SK-N-SH treated with all-trans-retinoic acid at 6 μM for 48 hours (cell line): ENCODE data around the gene CEP63.

Experiments used
- ATAC-seq: fragments of 200-7000 bp; cut with Tn5 transposase; 3 replicates; pipeline ENCODE4 v1.9.1; 2020; ENCODE audit warnings: mild to moderate bottlenecking, moderate library complexity
- BACH2 ChIP-seq: fragments of 250-450 bp; sonication (Bioruptor Pico); IDR thresholded peaks from 2 replicates; pipeline ENCODE4 v1.9.0; 2021; ENCODE audit warnings: mild to moderate bottlenecking, borderline replicate concordance
- CSDC2 ChIP-seq: fragments of 250-450 bp; sonication (Bioruptor Pico); IDR thresholded peaks from 2 replicates; pipeline ENCODE4 v1.5.0; 2020; ENCODE audit warnings: mild to moderate bottlenecking, moderate library complexity
- CSRNP3 ChIP-seq: fragments of 250-450 bp; sonication (Bioruptor Pico); IDR thresholded peaks from 2 replicates; pipeline ENCODE4 v1.5.1; 2021; ENCODE audit warnings: mild to moderate bottlenecking, moderate library complexity
- ESRRG ChIP-seq: fragments of 250-450 bp; sonication (Bioruptor Pico); IDR thresholded peaks from 2 replicates; pipeline ENCODE4 v1.6.1; 2021; ENCODE audit warnings: mild to moderate bottlenecking
- GLIS3 ChIP-seq: fragments of 250-450 bp; sonication (Bioruptor Pico); IDR thresholded peaks from 2 replicates; pipeline ENCODE4 v1.5.0; 2020; ENCODE audit warnings: mild to moderate bottlenecking, moderate library complexity
- ISL1 ChIP-seq: fragments of 250-450 bp; sonication (Bioruptor Pico); IDR thresholded peaks from 2 replicates; pipeline ENCODE4 v2.1.2; 2022; ENCODE audit warnings: mild to moderate bottlenecking, moderate library complexity
- OSR1 ChIP-seq: fragments of 250-450 bp; sonication (Bioruptor Pico); IDR thresholded peaks from 2 replicates; pipeline ENCODE4 v1.8.0; 2022; ENCODE audit warnings: moderate library complexity, mild to moderate bottlenecking, inconsistent platforms
- PPARA ChIP-seq: fragments of 250-450 bp; sonication (Bioruptor Pico); IDR thresholded peaks from 2 replicates; pipeline ENCODE4 v1.5.0; 2020; ENCODE audit warnings: mild to moderate bottlenecking, borderline replicate concordance
- RARB ChIP-seq: fragments of 250-450 bp; sonication (Bioruptor Pico); IDR thresholded peaks from 2 replicates; pipeline ENCODE4 v1.8.0; 2021; ENCODE audit warnings: mild to moderate bottlenecking, moderate library complexity
- SNAI2 ChIP-seq: fragments of 250-450 bp; sonication (Bioruptor Pico); IDR thresholded peaks from 2 replicates; pipeline ENCODE4 v1.5.0; 2020; ENCODE audit warnings: mild to moderate bottlenecking, moderate library complexity
- TCF4 ChIP-seq: fragments of 250-450 bp; sonication (Bioruptor Pico); IDR thresholded peaks from 2 replicates; pipeline ENCODE4 v1.8.0; 2021; ENCODE audit warnings: mild to moderate bottlenecking, moderate library complexity, borderline replicate concordance
- TOX ChIP-seq: fragments of 250-450 bp; sonication (Bioruptor Pico); IDR thresholded peaks from 2 replicates; pipeline ENCODE4 v1.8.0; 2021; ENCODE audit warnings: mild to moderate bottlenecking, moderate library complexity, borderline replicate concordance
- ZC3H10 ChIP-seq: fragments of 250-450 bp; sonication (Bioruptor Pico); IDR thresholded peaks from 2 replicates; pipeline ENCODE4 v1.5.1; 2021; ENCODE audit warnings: mild to moderate bottlenecking, moderate library complexity
- ZFP30 ChIP-seq: fragments of 450-650 bp; formaldehyde crosslinking; IDR thresholded peaks from 2 replicates; pipeline ENCODE4 v1.5.0; 2022; ENCODE audit warnings: mild to moderate bottlenecking, moderate library complexity
- ZNF565 ChIP-seq: fragments of 450-650 bp; formaldehyde crosslinking; conservative IDR thresholded peaks from 2 replicates; pipeline ENCODE4 v1.5.0; 2020; ENCODE audit warnings: low read depth, mild to moderate bottlenecking, moderate library complexity
- ZNF70 ChIP-seq: fragments of 450-650 bp; formaldehyde crosslinking; IDR thresholded peaks from 2 replicates; pipeline ENCODE4 v1.5.0; 2020; ENCODE audit warnings: mild to moderate bottlenecking, moderate library complexity
- ZNF8 ChIP-seq: fragments of 450-650 bp; formaldehyde crosslinking; IDR thresholded peaks from 2 replicates; pipeline ENCODE4 v1.5.0; 2020; ENCODE audit warnings: mild to moderate bottlenecking, moderate library complexity
- TF ChIP-seq, protein P1 (sequence below): fragments of 250-450 bp; sonication (Bioruptor Pico); IDR thresholded peaks from 2 replicates; pipeline ENCODE4 v1.8.0; 2020; ENCODE audit warnings: mild to moderate bottlenecking, moderate library complexity, borderline replicate concordance
- TF ChIP-seq, protein P2 (sequence below): fragments of 250-450 bp; sonication (Bioruptor Pico); IDR thresholded peaks from 2 replicates; pipeline ENCODE4 v1.8.0; 2021; ENCODE audit warnings: low read depth, mild to moderate bottlenecking, moderate library complexity, borderline replicate concordance
- TF ChIP-seq, protein P3 (sequence below): fragments of 250-450 bp; sonication (Bioruptor Pico); IDR thresholded peaks from 2 replicates; pipeline ENCODE4 v1.5.0; 2020; ENCODE audit warnings: mild to moderate bottlenecking, moderate library complexity

The CEP63 gene

GRCh38 chr3:134552784-134553183 is 66.9 kb downstream of the CEP63 start (continued):
- TF ChIP-seq, protein P1, sequence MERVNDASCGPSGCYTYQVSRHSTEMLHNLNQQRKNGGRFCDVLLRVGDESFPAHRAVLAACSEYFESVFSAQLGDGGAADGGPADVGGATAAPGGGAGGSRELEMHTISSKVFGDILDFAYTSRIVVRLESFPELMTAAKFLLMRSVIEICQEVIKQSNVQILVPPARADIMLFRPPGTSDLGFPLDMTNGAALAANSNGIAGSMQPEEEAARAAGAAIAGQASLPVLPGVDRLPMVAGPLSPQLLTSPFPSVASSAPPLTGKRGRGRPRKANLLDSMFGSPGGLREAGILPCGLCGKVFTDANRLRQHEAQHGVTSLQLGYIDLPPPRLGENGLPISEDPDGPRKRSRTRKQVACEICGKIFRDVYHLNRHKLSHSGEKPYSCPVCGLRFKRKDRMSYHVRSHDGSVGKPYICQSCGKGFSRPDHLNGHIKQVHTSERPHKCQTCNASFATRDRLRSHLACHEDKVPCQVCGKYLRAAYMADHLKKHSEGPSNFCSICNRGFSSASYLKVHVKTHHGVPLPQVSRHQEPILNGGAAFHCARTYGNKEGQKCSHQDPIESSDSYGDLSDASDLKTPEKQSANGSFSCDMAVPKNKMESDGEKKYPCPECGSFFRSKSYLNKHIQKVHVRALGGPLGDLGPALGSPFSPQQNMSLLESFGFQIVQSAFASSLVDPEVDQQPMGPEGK (CRISPR knock-in tag): no peak
- no peak for TF ChIP-seq OSR1
- no peak for TF ChIP-seq CSDC2 (CRISPR knock-in tag)
- TF ChIP-seq ZFP30 (CRISPR knock-in tag): no peak
- no peak for TF ChIP-seq ISL1 (CRISPR knock-in tag)
- TF ChIP-seq, all 23 proteins: peak for 0

DNA sequence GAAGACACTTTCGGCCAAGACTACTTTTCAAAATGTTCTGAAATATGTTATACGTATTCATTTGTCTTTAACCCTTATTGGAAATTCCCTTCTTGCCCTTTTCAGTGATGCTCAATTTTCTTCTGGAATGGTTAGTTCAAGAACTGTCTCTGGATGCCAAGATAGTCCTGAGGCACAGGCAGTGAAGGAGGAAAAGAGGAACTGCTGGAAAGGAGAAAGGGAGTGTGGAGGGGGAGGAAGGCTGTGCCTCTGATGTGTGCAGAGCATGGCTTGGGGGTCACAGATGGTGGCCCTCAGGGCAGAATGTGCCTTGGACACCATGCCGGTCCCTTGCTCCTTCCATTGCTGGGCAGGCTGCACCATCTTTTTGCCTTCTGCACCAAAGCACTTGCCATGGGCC is 73.7 kb downstream of the CEP63 start:
- no peak for ATAC-seq
- TF ChIP-seq, protein P2, sequence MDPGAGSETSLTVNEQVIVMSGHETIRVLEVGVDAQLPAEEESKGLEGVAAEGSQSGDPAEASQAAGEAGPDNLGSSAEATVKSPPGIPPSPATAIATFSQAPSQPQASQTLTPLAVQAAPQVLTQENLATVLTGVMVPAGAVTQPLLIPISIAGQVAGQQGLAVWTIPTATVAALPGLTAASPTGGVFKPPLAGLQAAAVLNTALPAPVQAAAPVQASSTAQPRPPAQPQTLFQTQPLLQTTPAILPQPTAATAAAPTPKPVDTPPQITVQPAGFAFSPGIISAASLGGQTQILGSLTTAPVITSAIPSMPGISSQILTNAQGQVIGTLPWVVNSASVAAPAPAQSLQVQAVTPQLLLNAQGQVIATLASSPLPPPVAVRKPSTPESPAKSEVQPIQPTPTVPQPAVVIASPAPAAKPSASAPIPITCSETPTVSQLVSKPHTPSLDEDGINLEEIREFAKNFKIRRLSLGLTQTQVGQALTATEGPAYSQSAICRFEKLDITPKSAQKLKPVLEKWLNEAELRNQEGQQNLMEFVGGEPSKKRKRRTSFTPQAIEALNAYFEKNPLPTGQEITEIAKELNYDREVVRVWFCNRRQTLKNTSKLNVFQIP (CRISPR knock-in tag): no peak
- TF ChIP-seq TCF4 (CRISPR knock-in tag) (no peak), BACH2 (no peak), CSDC2 (CRISPR knock-in tag) (no peak)

- ATAC-seq: no peak
- TF ChIP-seq ZNF8 (CRISPR knock-in tag): 0 out of 2 replicates have a peak, but pooled peaks have one; percentile 20
- TF ChIP-seq, protein P3, sequence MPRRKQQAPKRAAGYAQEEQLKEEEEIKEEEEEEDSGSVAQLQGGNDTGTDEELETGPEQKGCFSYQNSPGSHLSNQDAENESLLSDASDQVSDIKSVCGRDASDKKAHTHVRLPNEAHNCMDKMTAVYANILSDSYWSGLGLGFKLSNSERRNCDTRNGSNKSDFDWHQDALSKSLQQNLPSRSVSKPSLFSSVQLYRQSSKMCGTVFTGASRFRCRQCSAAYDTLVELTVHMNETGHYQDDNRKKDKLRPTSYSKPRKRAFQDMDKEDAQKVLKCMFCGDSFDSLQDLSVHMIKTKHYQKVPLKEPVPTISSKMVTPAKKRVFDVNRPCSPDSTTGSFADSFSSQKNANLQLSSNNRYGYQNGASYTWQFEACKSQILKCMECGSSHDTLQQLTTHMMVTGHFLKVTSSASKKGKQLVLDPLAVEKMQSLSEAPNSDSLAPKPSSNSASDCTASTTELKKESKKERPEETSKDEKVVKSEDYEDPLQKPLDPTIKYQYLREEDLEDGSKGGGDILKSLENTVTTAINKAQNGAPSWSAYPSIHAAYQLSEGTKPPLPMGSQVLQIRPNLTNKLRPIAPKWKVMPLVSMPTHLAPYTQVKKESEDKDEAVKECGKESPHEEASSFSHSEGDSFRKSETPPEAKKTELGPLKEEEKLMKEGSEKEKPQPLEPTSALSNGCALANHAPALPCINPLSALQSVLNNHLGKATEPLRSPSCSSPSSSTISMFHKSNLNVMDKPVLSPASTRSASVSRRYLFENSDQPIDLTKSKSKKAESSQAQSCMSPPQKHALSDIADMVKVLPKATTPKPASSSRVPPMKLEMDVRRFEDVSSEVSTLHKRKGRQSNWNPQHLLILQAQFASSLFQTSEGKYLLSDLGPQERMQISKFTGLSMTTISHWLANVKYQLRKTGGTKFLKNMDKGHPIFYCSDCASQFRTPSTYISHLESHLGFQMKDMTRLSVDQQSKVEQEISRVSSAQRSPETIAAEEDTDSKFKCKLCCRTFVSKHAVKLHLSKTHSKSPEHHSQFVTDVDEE (CRISPR knock-in tag): no peak
Measured at GRCh38 chr3:134562055-134562454, 76.2 kb downstream of the CEP63 start.

DNA sequence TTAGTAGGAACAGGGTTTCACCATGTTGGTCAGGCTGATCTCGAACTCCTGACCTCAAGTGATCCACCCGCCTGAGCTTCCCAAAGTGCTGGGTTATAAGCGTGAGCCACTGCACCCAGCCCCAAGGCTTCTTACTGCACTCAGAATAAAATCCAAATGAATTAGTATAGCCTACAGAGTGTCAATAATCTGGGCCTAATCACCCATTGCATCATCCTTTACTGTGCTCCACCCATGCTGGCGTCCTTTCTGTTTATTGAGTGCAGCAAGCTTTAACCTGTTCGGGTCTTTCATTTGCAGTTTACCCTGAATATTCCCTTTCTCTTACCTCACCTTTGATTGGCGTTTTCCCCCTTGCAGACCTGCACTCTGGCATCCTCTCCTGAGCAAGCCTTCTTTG is 77.7 kb downstream of the CEP63 start:
- no peak for TF ChIP-seq ISL1 (CRISPR knock-in tag)
- TF ChIP-seq SNAI2: no peak
- TF ChIP-seq RARB (CRISPR knock-in tag): no peak
- TF ChIP-seq, protein P3 (CRISPR knock-in tag): no peak
- no peak for TF ChIP-seq ZNF8 (CRISPR knock-in tag)
- TF ChIP-seq ZNF70 (CRISPR knock-in tag): no peak
- no peak for TF ChIP-seq ZNF565 (CRISPR knock-in tag)
- no peak for TF ChIP-seq ESRRG (CRISPR knock-in tag)
- TF ChIP-seq TOX (CRISPR knock-in tag): no peak
- no peak for TF ChIP-seq GLIS3
- no peak for ATAC-seq

DNA sequence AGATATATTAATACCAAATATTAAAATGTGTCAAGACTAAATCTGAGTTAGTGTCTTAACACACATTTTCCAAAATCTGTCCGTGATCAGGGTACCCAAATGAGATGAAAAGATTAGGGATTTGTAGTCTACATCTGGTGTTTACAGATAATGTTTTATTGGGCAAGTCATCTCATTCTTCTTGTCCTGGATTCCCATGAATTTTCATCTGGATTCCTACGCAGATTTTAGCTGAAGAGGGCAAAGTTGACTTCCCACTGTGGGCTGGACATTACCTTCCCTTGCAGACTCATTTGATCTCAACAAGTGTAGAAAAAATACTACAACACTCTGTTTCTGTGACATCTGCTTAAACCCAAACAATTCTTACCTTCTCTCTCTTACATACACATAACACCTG is 79.1 kb downstream of the CEP63 start:
- ATAC-seq: no peak
- TF ChIP-seq OSR1 (no peak), CSDC2 (CRISPR knock-in tag) (no peak), TOX (CRISPR knock-in tag) (no peak), GLIS3 (no peak), TCF4 (CRISPR knock-in tag) (no peak), ZC3H10 (CRISPR knock-in tag) (no peak), ZNF8 (CRISPR knock-in tag) (no peak), BACH2 (no peak), ZNF565 (CRISPR knock-in tag) (no peak), PPARA (CRISPR knock-in tag) (no peak), ZNF70 (CRISPR knock-in tag) (no peak), CSRNP3 (CRISPR knock-in tag) (no peak)
- TF ChIP-seq, protein P1 (CRISPR knock-in tag): no peak
